Fibroblast of pulmonary artery (primary cell): Measurements from ENCODE around the gene CUL7.

Experiments
- DNase-seq: peaks from one replicate; pipeline ENCODE4 v3.0.0-alpha.2; 2010; ENCODE audit warnings: low read depth
- H3K4me3 ChIP-seq: replicated peaks from 2 replicates; pipeline ENCODE4 v1.5.1; 2011; ENCODE audit warnings: low read depth, mild to moderate bottlenecking, control low read depth, low read length, moderate library complexity
- CTCF ChIP-seq: IDR thresholded peaks from 2 replicates; pipeline ENCODE4 v1.5.1; 2011; ENCODE audit warnings: mild to moderate bottlenecking, control low read depth, low read length, inconsistent platforms; ENCODE audit errors: missing control alignments

CUL7 gene

GRCh38 chr6:43058531-43058930 is 4.9 kb upstream of the CUL7 start:
- no peak for DNase-seq
- TF ChIP-seq CTCF, result no peak

GRCh38 chr6:43055966-43056365 is 2.3 kb upstream of the CUL7 start:
- DNase-seq, result no peak
- no peak for TF ChIP-seq CTCF
- no peak overlapping the region for H3K4me3 ChIP-seq

More at GRCh38 chr6:43058531-43058930, 4.9 kb upstream of the CUL7 start:
- peak overlapping the region; percentile 99 for H3K4me3 ChIP-seq

- H3K4me3 ChIP-seq, result peak overlapping the region; percentile 82
- DNase-seq, result no peak
- no peak for TF ChIP-seq CTCF
Measured at GRCh38 chr6:43054206-43054943, 724 bp upstream of the CUL7 start.

- peak; percentile 30 for DNase-seq
- TF ChIP-seq CTCF, result no peak
- peak overlapping the region; percentile 82 for H3K4me3 ChIP-seq
Measured at GRCh38 chr6:43052842-43053544, 658 bp downstream of the CUL7 start.

GRCh38 chr6:43052225-43052841 is 1.3 kb downstream of the CUL7 start:
- TF ChIP-seq CTCF, result no peak
- no peak for DNase-seq
- peak overlapping the region; percentile 82 for H3K4me3 ChIP-seq

GRCh38 chr6:43050981-43051380 is 2.7 kb downstream of the CUL7 start:
- no peak for TF ChIP-seq CTCF
- H3K4me3 ChIP-seq, result no peak overlapping the region
- no peak for DNase-seq
